SKM-1 treated with dmso at 0.1 percent for 144 hours (cell line): ENCODE results near the gene PGAP2.

ENCODE experiments used
- DNase-seq: peaks from one replicate; lab custom pipeline; 2025; ENCODE audit not compliant: unreplicated experiment; lab: John Stamatoyannopoulos, UW

PGAP2 gene

GRCh38 chr11:3831378-3832239 is 23.2 kb downstream of the PGAP2 start:
- no peak for DNase-seq

GRCh38 chr11:3832816-3833215 is 24.5 kb downstream of the PGAP2 start:
- no peak for DNase-seq

- no peak for DNase-seq
Measured at GRCh38 chr11:3833449-3833848, 25.1 kb downstream of the PGAP2 start.

- no peak for DNase-seq
Measured at GRCh38 chr11:3834349-3834663, 25.9 kb downstream of the PGAP2 start.

GRCh38 chr11:3834664-3835461 is 26.5 kb downstream of the PGAP2 start:
- peak; percentile 89 for DNase-seq

- DNase-seq: no peak
Measured at GRCh38 chr11:3835751-3836150, 27.4 kb downstream of the PGAP2 start.

GRCh38 chr11:3836903-3837302 is 28.5 kb downstream of the PGAP2 start:
- peak; percentile 74 for DNase-seq

- DNase-seq: peak; percentile 98
Measured at GRCh38 chr11:3837793-3838192, 29.4 kb downstream of the PGAP2 start.

- DNase-seq: peak; percentile 80
Measured at GRCh38 chr11:3838504-3838903, 30.1 kb downstream of the PGAP2 start.

- DNase-seq: no peak
Measured at GRCh38 chr11:3840004-3840869, 31.9 kb downstream of the PGAP2 start.

- DNase-seq: peak; percentile 83
Measured at GRCh38 chr11:3840870-3841425, 32.6 kb downstream of the PGAP2 start, which contains the start of gene RHOG. TSS of gene RHOG (minus strand) at chr11:3840959. CDS start at chr11:3828138, 12,821 bp downstream.

GRCh38 chr11:3841426-3842350 is 33.3 kb downstream of the PGAP2 start:
- DNase-seq: peak; percentile 80

GRCh38 chr11:3843326-3843725 is 35.0 kb downstream of the PGAP2 start:
- no peak for DNase-seq

- DNase-seq: no peak
Measured at GRCh38 chr11:3845246-3845645, 36.9 kb downstream of the PGAP2 start.

GRCh38 chr11:3845670-3846069 is 37.3 kb downstream of the PGAP2 start:
- DNase-seq: no peak

GRCh38 chr11:3849297-3849874 is 41.0 kb downstream of the PGAP2 start:
- DNase-seq: peak; percentile 43

- no peak for DNase-seq
Measured at GRCh38 chr11:3853545-3853842, 45.1 kb downstream of the PGAP2 start.

GRCh38 chr11:3853899-3854659 is 45.7 kb downstream of the PGAP2 start:
- peak; percentile 45 for DNase-seq

GRCh38 chr11:3854660-3854976 is 46.3 kb downstream of the PGAP2 start:
- no peak for DNase-seq
